Measurements from ENCODE around the gene CLIC1. TPM values are rescaled to one million over a fixed set of nuclear protein-coding genes. Genes with fewer than 3 reads are reported as not detected.
A peak's percentile ranks its signal among the peaks of the same experiment; 100 is the strongest.

CLIC1 gene
- total RNA-seq, 2 donors from 2014 or later, result 68.9 to 92.9 TPM

- intact Hi-C loops (cut with DNase I), result no loop called here
- H3K27me3 ChIP-seq, result no peaks in the 10 kb centered on the region
- H3K9me3 ChIP-seq, result no peaks in the 10 kb centered on the region
- TF ChIP-seq CTCF (IDR thresholded peaks at IDR 0.05) (no peak), POLR2A (IDR thresholded peaks at IDR 0.05) (no peak)
- WGBS, 2 donors, result 14 to 24% methylated on average over 4 to 7 of the region's 7 CpGs
- DNase-seq (peak in 3 of 4 donors; percentile 39 to 46 (median 44)), ATAC-seq (no peak)
- peak overlapping the region in 1 of 2 donors; percentile 40 for H3K4me3 ChIP-seq
- peak overlapping the region in 3 of 4 donors; percentile 90 to 97 (median 95) for H3K27ac ChIP-seq
- peaks cover 23% of the 10 kb centered on the region for H3K4me1 ChIP-seq
- H3K36me3 ChIP-seq (replicated peaks in 1 of 2; ENCODE audit: insufficient read depth in 1 of 2, low read depth in 2 of 2), result peaks cover 0 to under 1% of the 10 kb centered on the region in 2 donors
Observed at GRCh38 chr6:31701666-31702404, 34.5 kb downstream of the CLIC1 start.

DNA sequence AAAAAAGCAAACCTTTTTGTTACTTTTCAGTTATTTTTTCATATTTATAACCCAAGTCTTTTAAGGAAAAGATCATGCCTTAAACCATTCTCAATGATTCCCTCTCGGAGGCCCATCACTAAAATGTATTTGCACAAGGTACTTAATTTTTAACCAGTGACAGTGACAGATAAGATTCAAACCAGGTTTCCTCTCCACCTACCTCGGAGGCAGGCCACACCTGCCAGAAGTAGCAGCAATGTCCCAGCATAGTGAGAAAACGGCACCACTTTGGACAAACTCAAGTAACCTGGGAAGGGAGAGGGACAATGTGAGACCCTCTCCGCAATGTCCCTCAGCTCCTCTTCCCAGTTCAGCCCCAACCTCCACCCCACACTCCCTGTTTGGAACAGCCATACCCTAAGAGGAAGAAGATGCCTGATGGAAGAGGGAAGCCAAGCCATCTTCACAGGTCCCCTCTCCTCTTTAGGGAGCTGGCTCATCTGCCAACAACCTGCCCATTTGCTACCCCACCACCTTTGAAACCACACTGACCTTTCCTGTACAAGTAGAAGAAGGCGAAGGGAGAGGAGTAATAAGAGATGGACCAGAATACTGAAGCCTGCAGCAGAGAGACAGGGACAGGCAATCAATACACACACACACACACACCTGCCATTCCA lies 35.5 kb downstream of the CLIC1 start:
- H3K27me3 ChIP-seq, result no peaks in the 10 kb centered on the region
- H3K4me3 ChIP-seq, result no peak overlapping the region

GRCh38 chr6:31697555-31697954 lies 38.8 kb downstream of the CLIC1 start:
- intact Hi-C loops (cut with DNase I), result no loop called here
- 50 to 61% methylated on average over 3 of the region's 3 CpGs for WGBS, 2 donors
- DNase-seq (no peak), ATAC-seq (no peak)
- Histone ChIP-seq H3K36me3 (replicated peaks in 1 of 2; ENCODE audit: insufficient read depth in 1 of 2, low read depth in 2 of 2) (peaks cover 0 to 2% of the 10 kb centered on the region in 2 donors), H3K9me3 (no peaks in the 10 kb centered on the region), H3K4me3 (no peak overlapping the region), H3K4me1 (peaks cover 17% of the 10 kb centered on the region), H3K27ac (no peak overlapping the region), H3K27me3 (no peaks in the 10 kb centered on the region)
- no peak for TF ChIP-seq CTCF (IDR thresholded peaks at IDR 0.05)
- no peak for TF ChIP-seq POLR2A (IDR thresholded peaks at IDR 0.05)

More for the DNA sequence above, 35.5 kb downstream of the CLIC1 start:
- WGBS, 2 donors, result 47% methylated on average over 5 of the region's 5 CpGs
- Histone ChIP-seq H3K9me3 (no peaks in the 10 kb centered on the region), H3K4me1 (peaks cover 23% of the 10 kb centered on the region), H3K36me3 (replicated peaks in 1 of 2; ENCODE audit: insufficient read depth in 1 of 2, low read depth in 2 of 2) (peaks cover 0 to 2% of the 10 kb centered on the region in 2 donors), H3K27ac (no peak overlapping the region)
- TF ChIP-seq CTCF (IDR thresholded peaks at IDR 0.05), result no peak
- TF ChIP-seq POLR2A (IDR thresholded peaks at IDR 0.05), result no peak
- DNase-seq, result no peak
- intact Hi-C loops (cut with DNase I), result no loop called here
- no peak for ATAC-seq

- H3K27ac ChIP-seq, result no peak overlapping the region
- ATAC-seq (no peak), DNase-seq (no peak)
- no peak for TF ChIP-seq POLR2A (IDR thresholded peaks at IDR 0.05)
- TF ChIP-seq CTCF (IDR thresholded peaks at IDR 0.05), result no peak
- intact Hi-C loops (cut with DNase I), result no loop called here
- H3K27me3 ChIP-seq, result no peaks in the 10 kb centered on the region
- H3K4me1 ChIP-seq, result no peaks in the 10 kb centered on the region
- H3K36me3 ChIP-seq (replicated peaks in 1 of 2; ENCODE audit: insufficient read depth in 1 of 2, low read depth in 2 of 2), result peaks cover 0 to 10% of the 10 kb centered on the region in 2 donors
- no peaks in the 10 kb centered on the region for H3K9me3 ChIP-seq
- WGBS, 2 donors, result 90 to 91% methylated on average over 6 of the region's 6 CpGs
- H3K4me3 ChIP-seq, result no peak overlapping the region
Observed at GRCh38 chr6:31693535-31693934, 42.8 kb downstream of the CLIC1 start.
